HepG2 (cell line): ENCODE measurements around the gene FAM118B. TPM values are rescaled to one million over a fixed set of nuclear protein-coding genes. Genes with fewer than 3 reads are reported as not detected.

ENCODE experiments used
- ERF ChIP-seq: IDR thresholded peaks from 2 replicates; pipeline ENCODE4 v1.6.1; 2018; ENCODE audit warnings: missing biosample characterization, missing genetic modification reagents
- GABPA ChIP-seq, 2 experiments: IDR thresholded peaks; 2 replicates each; pipeline ENCODE4 v1.6.1; 2011 to 2016; ENCODE audit warnings: low read depth in 2 of 2, low read length in 1 of 2, missing biosample characterization in 1 of 2, missing genetic modification characterization in 1 of 2
- GLMP ChIP-seq: sonication (generic); formaldehyde crosslinking; IDR thresholded peaks from 2 replicates; pipeline ENCODE4 v1.9.0; 2021; ENCODE audit warnings: missing genetic modification reagents, mild to moderate bottlenecking, borderline replicate concordance
- GTF2F1 ChIP-seq: fragments of 150-350 bp; IDR thresholded peaks from 2 replicates; pipeline ENCODE4 v1.6.1; 2014; ENCODE audit warnings: low read length
- HDAC2 ChIP-seq: sonication (generic); formaldehyde crosslinking; IDR thresholded peaks from 2 replicates; pipeline ENCODE4 v1.4.0; 2020; ENCODE audit warnings: missing genetic modification reagents
- HES4 ChIP-seq: sonication (generic); formaldehyde crosslinking; IDR thresholded peaks from 2 replicates; pipeline ENCODE4 v1.9.0; 2021; ENCODE audit warnings: mild to moderate bottlenecking, missing genetic modification reagents, borderline replicate concordance
- KMT2A ChIP-seq: sonication (generic); formaldehyde crosslinking; IDR thresholded peaks from 2 replicates; pipeline ENCODE4 v1.4.0; 2020; ENCODE audit warnings: missing genetic modification reagents
- MLX ChIP-seq: IDR thresholded peaks from 2 replicates; pipeline ENCODE4 v1.6.1; 2016
- MYC ChIP-seq: sonication (generic); formaldehyde crosslinking; IDR thresholded peaks from 2 replicates; pipeline ENCODE4 v1.9.0; 2021; ENCODE audit warnings: missing genetic modification reagents, borderline replicate concordance
- RAD21 ChIP-seq: fragments of 450-650 bp; formaldehyde crosslinking; IDR thresholded peaks from 2 replicates; pipeline ENCODE4 v1.5.0; 2020; ENCODE audit warnings: mild to moderate bottlenecking
- RARA ChIP-seq: IDR thresholded peaks from 2 replicates; pipeline ENCODE4 v1.6.1; 2016; ENCODE audit warnings: missing genetic modification reagents, missing compliant biosample characterization
- RBAK ChIP-seq: sonication (generic); formaldehyde crosslinking; IDR thresholded peaks from 2 replicates; pipeline ENCODE4 v1.5.1; 2020; ENCODE audit warnings: mild to moderate bottlenecking, missing genetic modification reagents
- TCF7 ChIP-seq: sonication (generic); IDR thresholded peaks from 2 replicates; pipeline ENCODE4 v1.6.1; 2016; ENCODE audit warnings: antibody characterized with exemption, low read depth
- TMF1 ChIP-seq: sonication (generic); formaldehyde crosslinking; IDR thresholded peaks from 2 replicates; pipeline ENCODE4 v1.8.1; 2022; ENCODE audit warnings: low read depth, missing genetic modification reagents
- ZBTB42 ChIP-seq: sonication (generic); formaldehyde crosslinking; IDR thresholded peaks from 2 replicates; pipeline ENCODE4 v1.5.0; 2020; ENCODE audit warnings: mild to moderate bottlenecking, missing genetic modification reagents
- ZNF12 ChIP-seq: sonication (generic); formaldehyde crosslinking; IDR thresholded peaks from 2 replicates; pipeline ENCODE4 v1.5.0; 2020; ENCODE audit warnings: missing genetic modification reagents
- ZNF770 ChIP-seq: sonication (generic); formaldehyde crosslinking; IDR thresholded peaks from 2 replicates; pipeline ENCODE4 v1.5.0; 2020; ENCODE audit warnings: mild to moderate bottlenecking, missing genetic modification reagents
- polyA plus RNA-seq, 8 experiments: library from polyadenylated mRNA; depleted of rRNA in 3 of 8; stranded (reverse) in 7 of 8; unstranded in 1 of 8; fragments of >200 nt; fragmentation: Illumina TruSeq in 4 of 8; extraction: Trizol in 4 of 8; gene quantifications; 2 replicates each; pipeline versions ENCODE4 v1.2.1 to v1.2.3, GENCODE V29; 2011 to 2016; ENCODE audit warnings: low read depth in 4 of 8, missing spikeins in 1 of 8, mixed read lengths in 1 of 8; ENCODE audit not compliant: insufficient read depth in 1 of 8
- total RNA-seq, 5 experiments: library from RNA; depleted of rRNA; stranded (reverse); fragments of >200 nt; fragmentation: Illumina TruSeq; extraction: Trizol; gene quantifications; 2 replicates each; pipeline ENCODE4 v1.2.3, GENCODE V29; 2016; ENCODE audit warnings: low read depth in 1 of 5
- TF ChIP-seq, protein P1 (sequence below): sonication (generic); formaldehyde crosslinking; IDR thresholded peaks from 2 replicates; pipeline ENCODE4 v1.4.0; 2020; ENCODE audit warnings: missing genetic modification reagents
- TF ChIP-seq, protein P2 (sequence below): sonication (generic); formaldehyde crosslinking; IDR thresholded peaks from 2 replicates; pipeline ENCODE4 v1.5.0; 2020; ENCODE audit warnings: missing genetic modification reagents, mild to moderate bottlenecking, borderline replicate concordance
- TF ChIP-seq, protein P3 (sequence below): IDR thresholded peaks from 2 replicates; pipeline ENCODE4 v1.6.1; 2016; ENCODE audit warnings: low read depth, borderline replicate concordance
- TF ChIP-seq, protein P4 (sequence below): sonication (generic); formaldehyde crosslinking; IDR thresholded peaks from 2 replicates; pipeline ENCODE4 v1.5.0; 2020; ENCODE audit warnings: missing genetic modification reagents, mild to moderate bottlenecking, borderline replicate concordance

Gene FAM118B
- total and polyA plus RNA-seq, 2 of the 13 experiments (the other 11 are each of a cell fraction or from before 2014, with no cell fraction given): 10.2 to 25.7 TPM

DNA sequence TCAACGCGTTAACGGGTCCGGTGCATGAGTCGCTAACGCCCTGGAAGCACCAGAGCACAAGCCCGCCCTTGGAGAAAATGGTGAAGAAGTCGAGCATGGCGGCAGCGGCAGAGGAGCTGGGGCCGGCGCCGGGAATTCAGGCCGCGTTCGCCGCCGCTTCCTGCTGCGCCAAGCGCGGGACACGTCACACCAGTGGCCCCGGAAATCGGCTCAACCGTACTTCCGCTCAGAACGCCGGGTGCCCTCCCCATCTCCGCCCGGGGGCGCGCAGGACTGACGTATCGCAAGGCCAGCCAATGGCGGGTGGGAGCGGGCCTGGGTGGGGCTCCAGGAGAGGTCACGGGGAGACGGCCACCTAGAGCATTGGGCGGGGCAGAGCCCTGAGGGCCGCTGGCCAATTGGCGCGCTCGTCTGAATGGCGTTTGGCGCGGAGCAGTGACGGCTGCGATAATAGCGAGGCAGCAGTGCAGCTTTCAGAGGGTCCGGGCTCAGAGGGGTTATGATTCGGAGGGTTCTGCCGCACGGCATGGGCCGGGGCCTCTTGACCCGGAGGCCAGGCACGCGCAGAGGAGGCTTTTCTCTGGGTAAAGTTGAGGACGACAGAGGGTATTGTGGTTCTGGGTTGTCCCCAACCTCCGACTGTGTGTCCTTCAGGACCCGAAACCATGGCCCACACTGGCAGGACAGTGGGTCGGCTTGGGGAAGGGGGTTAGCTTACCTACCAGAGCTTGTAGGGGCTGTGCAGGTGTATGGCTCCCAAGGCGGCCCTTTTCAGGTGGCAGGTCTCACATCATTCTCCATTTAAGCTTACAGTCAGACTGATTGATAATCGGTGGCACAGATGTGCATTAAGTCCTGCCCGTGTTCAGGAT is 57.4 kb downstream of the FAM118B start, which contains the start of the genes FOXRED1 and SRPRA (continued):
- TF ChIP-seq, protein P1, sequence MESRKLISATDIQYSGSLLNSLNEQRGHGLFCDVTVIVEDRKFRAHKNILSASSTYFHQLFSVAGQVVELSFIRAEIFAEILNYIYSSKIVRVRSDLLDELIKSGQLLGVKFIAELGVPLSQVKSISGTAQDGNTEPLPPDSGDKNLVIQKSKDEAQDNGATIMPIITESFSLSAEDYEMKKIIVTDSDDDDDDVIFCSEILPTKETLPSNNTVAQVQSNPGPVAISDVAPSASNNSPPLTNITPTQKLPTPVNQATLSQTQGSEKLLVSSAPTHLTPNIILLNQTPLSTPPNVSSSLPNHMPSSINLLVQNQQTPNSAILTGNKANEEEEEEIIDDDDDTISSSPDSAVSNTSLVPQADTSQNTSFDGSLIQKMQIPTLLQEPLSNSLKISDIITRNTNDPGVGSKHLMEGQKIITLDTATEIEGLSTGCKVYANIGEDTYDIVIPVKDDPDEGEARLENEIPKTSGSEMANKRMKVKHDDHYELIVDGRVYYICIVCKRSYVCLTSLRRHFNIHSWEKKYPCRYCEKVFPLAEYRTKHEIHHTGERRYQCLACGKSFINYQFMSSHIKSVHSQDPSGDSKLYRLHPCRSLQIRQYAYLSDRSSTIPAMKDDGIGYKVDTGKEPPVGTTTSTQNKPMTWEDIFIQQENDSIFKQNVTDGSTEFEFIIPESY (CRISPR knock-in tag): no peak
- TF ChIP-seq HES4 (no peak), TCF7 (no peak), MYC (CRISPR knock-in tag) (peak; percentile 84), HDAC2 (peak; percentile 72), MLX (CRISPR knock-in tag) (no peak), GLMP (CRISPR knock-in tag) (no peak), TMF1 (CRISPR knock-in tag) (0 out of 2 replicates have a peak, but pooled peaks have one; percentile 35), KMT2A (CRISPR knock-in tag) (peak; percentile 90; the same call in 1 of the 2 replicates), ZNF12 (CRISPR knock-in tag) (no peak; the same call in 1 of the 2 replicates), RARA (CRISPR knock-in tag) (no peak), ZNF770 (CRISPR knock-in tag) (peak; percentile 25; the same call in 1 of the 2 replicates), ERF (peak; percentile 55; the same call in 1 of the 2 replicates), GABPA (IDR thresholded peaks at IDR 0.05; ENCODE audit: low read depth, low read length) (peak; percentile 90), GABPA (CRISPR knock-in tag; IDR thresholded peaks at IDR 0.05; ENCODE audit: low read depth) (peak; percentile 98), RAD21 (CRISPR knock-in tag) (no peak), ZBTB42 (no peak), GTF2F1 (no peak), RBAK (no peak)
- TF ChIP-seq, protein P2, sequence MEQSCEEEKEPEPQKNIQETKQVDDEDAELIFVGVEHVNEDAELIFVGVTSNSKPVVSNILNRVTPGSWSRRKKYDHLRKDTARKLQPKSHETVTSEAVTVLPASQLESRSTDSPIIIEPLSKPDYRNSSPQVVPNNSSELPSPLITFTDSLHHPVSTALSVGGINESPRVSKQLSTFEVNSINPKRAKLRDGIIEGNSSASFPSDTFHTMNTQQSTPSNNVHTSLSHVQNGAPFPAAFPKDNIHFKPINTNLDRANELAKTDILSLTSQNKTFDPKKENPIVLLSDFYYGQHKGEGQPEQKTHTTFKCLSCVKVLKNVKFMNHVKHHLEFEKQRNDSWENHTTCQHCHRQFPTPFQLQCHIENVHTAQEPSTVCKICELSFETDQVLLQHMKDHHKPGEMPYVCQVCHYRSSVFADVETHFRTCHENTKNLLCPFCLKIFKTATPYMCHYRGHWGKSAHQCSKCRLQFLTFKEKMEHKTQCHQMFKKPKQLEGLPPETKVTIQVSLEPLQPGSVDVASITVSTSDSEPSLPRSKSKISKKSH (CRISPR knock-in tag): no peak
- TF ChIP-seq, protein P3, sequence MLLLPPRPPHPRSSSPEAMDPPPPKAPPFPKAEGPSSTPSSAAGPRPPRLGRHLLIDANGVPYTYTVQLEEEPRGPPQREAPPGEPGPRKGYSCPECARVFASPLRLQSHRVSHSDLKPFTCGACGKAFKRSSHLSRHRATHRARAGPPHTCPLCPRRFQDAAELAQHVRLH (CRISPR knock-in tag): no peak
- TF ChIP-seq, protein P4, sequence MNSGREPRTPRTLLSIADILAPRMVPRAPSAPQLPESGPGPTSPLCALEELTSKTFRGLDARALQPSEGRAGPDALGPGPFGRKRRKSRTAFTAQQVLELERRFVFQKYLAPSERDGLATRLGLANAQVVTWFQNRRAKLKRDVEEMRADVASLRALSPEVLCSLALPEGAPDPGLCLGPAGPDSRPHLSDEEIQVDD (CRISPR knock-in tag): 0 out of 2 replicates have a peak, but pooled peaks have one; percentile 17
